Activated CD8-positive, alpha-beta memory T cell treated with anti-CD3 and anti-CD28 coated beads for 48 hours (primary cell): Measurements from ENCODE around the gene ANLN.

Source experiments
- DNase-seq, 3 experiments: peaks; one replicate each; pipeline ENCODE4 v3.0.0-alpha.2; 2020; ENCODE audit warnings: low read depth in 2 of 3, low spot score in 2 of 3

The ANLN gene

GRCh38 chr7:36497775-36498174 lies 108.1 kb downstream of the ANLN start:
- DNase-seq = no peak
